Activated CD8-positive, alpha-beta T cell treated with anti-CD3 and anti-CD28 coated beads for 36 hours (primary cell): ENCODE data around the gene COL19A1. TPM values are rescaled to one million over a fixed set of nuclear protein-coding genes. Genes with fewer than 3 reads are reported as not detected.

ENCODE experiments used
- ATAC-seq: fragments of 200-7000 bp; cut with Tn5 transposase; one replicate; pipeline ENCODE4 v1.10.0; 2021; ENCODE audit warnings: mild to moderate bottlenecking, moderate library complexity
- CTCF ChIA-PET: fragments of 350-600 bp; sonication (Branson Sonifier 250); formaldehyde crosslinking; loops from one replicate; lab custom pipeline; 2021; ENCODE audit warnings: antibody characterized with exemption; lab: Charles Lee
- POLR2A ChIA-PET: fragments of 350-600 bp; sonication (Branson Sonifier 250); formaldehyde crosslinking; loops from one replicate; lab custom pipeline; 2021; ENCODE audit warnings: antibody characterized with exemption; lab: Charles Lee
- DNase-seq: peaks from one replicate; pipeline ENCODE4 v3.0.0-alpha.2; 2020
- H3K27ac Mint-ChIP-seq: one replicate; pipeline ENCODE4 v1.8.0; 2021; ENCODE audit warnings: mild to moderate bottlenecking, mixed read lengths
- H3K27me3 Mint-ChIP-seq: one replicate; pipeline ENCODE4 v1.8.0; 2021; ENCODE audit warnings: mixed read lengths
- H3K36me3 Mint-ChIP-seq: one replicate; pipeline ENCODE4 v1.8.0; 2021; ENCODE audit warnings: low read depth, mixed read lengths
- H3K4me1 Mint-ChIP-seq: one replicate; pipeline ENCODE4 v1.8.0; 2021; ENCODE audit warnings: low read depth, mixed read lengths
- H3K4me3 Mint-ChIP-seq: one replicate; pipeline ENCODE4 v1.8.0; 2021; ENCODE audit warnings: mild to moderate bottlenecking, moderate library complexity, mixed read lengths
- H3K9me3 Mint-ChIP-seq: one replicate; pipeline ENCODE4 v1.8.0; 2021; ENCODE audit warnings: mixed read lengths
- CTCF ChIP-seq: fragments of 200-600 bp; IDR thresholded peaks from one replicate; pipeline ENCODE4 v1.8.0; 2022; ENCODE audit warnings: antibody characterized with exemption, mild to moderate bottlenecking
- intact Hi-C: fragments of 100-400 bp; cut with micrococcal nuclease; formaldehyde crosslinking; loops from one replicate; pipeline ENCODE4 v1.10.0; 2022
- total RNA-seq, 2 experiments: library from RNA; stranded (reverse); gene quantifications; one replicate each; pipeline ENCODE4 v1.2.3, GENCODE V29; 2021

COL19A1 gene
- total RNA-seq, 2 experiments from 2014 or later, result 0.14 TPM; not detected in 1

- H3K27ac Mint-ChIP-seq, result no peak overlapping the region
- ChIA-PET POLR2A (no interaction called here), CTCF (no interaction called here)
- DNase-seq, result no peak
- peaks cover 3% of the 10 kb centered on the region for H3K27me3 Mint-ChIP-seq
- H3K36me3 Mint-ChIP-seq, result no peaks in the 10 kb centered on the region
- intact Hi-C loops, result no loop called here
- no peak for ATAC-seq
- no peaks in the 10 kb centered on the region for H3K4me1 Mint-ChIP-seq
- H3K9me3 Mint-ChIP-seq, result no peaks in the 10 kb centered on the region
- H3K4me3 Mint-ChIP-seq, result no peak overlapping the region
- no peak for TF ChIP-seq CTCF
Measured at GRCh38 chr6:70252604-70253003, 386.2 kb downstream of the COL19A1 start.

GRCh38 chr6:70253923-70254322 lies 387.6 kb downstream of the COL19A1 start:
- TF ChIP-seq CTCF, result no peak
- Mint-ChIP-seq H3K36me3 (no peaks in the 10 kb centered on the region), H3K27me3 (peaks cover 3% of the 10 kb centered on the region), H3K9me3 (no peaks in the 10 kb centered on the region), H3K4me3 (no peak overlapping the region), H3K27ac (no peak overlapping the region), H3K4me1 (no peaks in the 10 kb centered on the region)
- DNase-seq (no peak), ATAC-seq (no peak)
- CTCF ChIA-PET, result interaction anchor here (1.4 kb wide), 1 partner anchor 33 kb away, joined by 4 read pairs; no protein-coding TSS in a partner anchor
- intact Hi-C loops, result no loop called here
- POLR2A ChIA-PET, result no interaction called here

- Mint-ChIP-seq H3K9me3 (no peaks in the 10 kb centered on the region), H3K27ac (no peak overlapping the region), H3K27me3 (peaks cover 6% of the 10 kb centered on the region), H3K4me3 (no peak overlapping the region), H3K36me3 (no peaks in the 10 kb centered on the region), H3K4me1 (no peaks in the 10 kb centered on the region)
- ATAC-seq, result no peak
- intact Hi-C loops, result no loop called here
- TF ChIP-seq CTCF, result no peak
- CTCF ChIA-PET, result no interaction called here
- POLR2A ChIA-PET, result no interaction called here
- DNase-seq, result no peak
Measured at GRCh38 chr6:70254784-70255183, 388.4 kb downstream of the COL19A1 start.

GRCh38 chr6:70257768-70258273 lies 391.5 kb downstream of the COL19A1 start:
- Mint-ChIP-seq H3K4me3 (no peak overlapping the region), H3K4me1 (no peaks in the 10 kb centered on the region), H3K27me3 (peaks cover 6% of the 10 kb centered on the region), H3K36me3 (no peaks in the 10 kb centered on the region), H3K27ac (no peak overlapping the region), H3K9me3 (no peaks in the 10 kb centered on the region)
- ChIA-PET POLR2A (no interaction called here), CTCF (no interaction called here)
- no peak for TF ChIP-seq CTCF
- ATAC-seq, result no peak
- no peak for DNase-seq
- intact Hi-C loops, result no loop called here

- H3K27me3 Mint-ChIP-seq, result peaks cover 6% of the 10 kb centered on the region
- H3K27ac Mint-ChIP-seq, result no peak overlapping the region
- DNase-seq (no peak), ATAC-seq (no peak)
- H3K9me3 Mint-ChIP-seq, result no peaks in the 10 kb centered on the region
- H3K4me1 Mint-ChIP-seq, result no peaks in the 10 kb centered on the region
- intact Hi-C loops, result no loop called here
- POLR2A ChIA-PET, result no interaction called here
- no peaks in the 10 kb centered on the region for H3K36me3 Mint-ChIP-seq
- no peak overlapping the region for H3K4me3 Mint-ChIP-seq
- CTCF ChIA-PET, result no interaction called here
- TF ChIP-seq CTCF, result no peak
Measured at GRCh38 chr6:70258483-70258882, 392.1 kb downstream of the COL19A1 start.

Other genes with a start within 250 kb of the COL19A1 start
- 10 to 100 TPM; 14.6 to 15.9 TPM for gene LMBRD1, start 69.5 kb upstream of the COL19A1 start, total RNA-seq